Hematopoietic multipotent progenitor cell treated with erythropoietin and hydrocortisone succinate and interleukin-3 and kit ligand, for 6 days (in vitro differentiated cells): ENCODE measurements around the gene NTM.

Source experiments
- DNase-seq: peaks from one replicate; pipeline ENCODE4 v3.0.0-alpha.2; 2015

NTM gene

GRCh38 chr11:131980888-131981668 lies 610.7 kb downstream of the NTM start:
- no peak for DNase-seq

DNA sequence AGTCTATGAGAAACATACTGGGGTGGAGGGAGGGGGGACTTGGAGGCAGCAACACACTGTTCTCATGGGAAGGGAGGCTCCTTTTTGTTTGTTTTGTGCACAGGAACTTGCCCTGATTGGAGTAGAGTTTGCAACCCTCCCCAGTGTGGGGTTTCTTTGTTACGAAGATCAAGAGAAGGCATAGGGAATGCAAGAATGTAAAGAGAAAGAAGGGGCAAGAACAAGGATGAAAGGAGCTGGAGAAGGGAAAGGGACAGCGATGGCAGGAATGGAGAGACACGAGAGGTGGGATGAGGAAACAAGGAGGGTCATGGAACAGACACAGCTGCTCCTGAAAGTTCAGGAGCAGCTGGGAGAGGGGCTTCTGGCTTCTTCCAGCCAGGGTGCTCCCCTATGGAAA lies 611.7 kb downstream of the NTM start:
- no peak for DNase-seq

DNA sequence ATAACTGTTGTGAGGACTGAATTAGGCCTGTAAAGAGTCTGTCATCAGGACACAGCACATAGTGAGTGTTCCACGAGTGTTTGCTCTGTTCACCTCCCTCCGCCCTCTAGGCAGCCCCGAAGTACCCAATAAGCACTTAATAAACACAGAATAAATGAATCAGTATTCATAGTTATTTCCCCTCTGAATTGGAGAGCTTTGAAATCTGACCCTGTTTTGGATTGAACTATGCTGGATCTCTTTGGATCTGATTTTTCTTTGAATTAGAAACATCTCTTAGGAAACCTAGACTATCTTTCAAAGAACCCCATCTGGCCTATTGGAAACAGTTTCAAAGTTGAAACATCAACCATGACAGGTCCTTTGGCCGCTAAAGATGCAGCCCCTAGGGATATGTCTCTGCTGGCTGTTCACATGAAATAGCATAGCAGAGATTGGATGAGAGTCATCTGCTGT lies 615.5 kb downstream of the NTM start:
- no peak for DNase-seq

GRCh38 chr11:131987703-131988102 lies 617.3 kb downstream of the NTM start:
- DNase-seq = no peak

- no peak for DNase-seq
Observed at GRCh38 chr11:131991606-131992005, 621.2 kb downstream of the NTM start.

- DNase-seq = no peak
Observed at GRCh38 chr11:131993246-131993645, 622.8 kb downstream of the NTM start.

GRCh38 chr11:131998020-131998419 lies 627.6 kb downstream of the NTM start:
- no peak for DNase-seq

- DNase-seq = no peak
Observed at GRCh38 chr11:131999084-131999483, 628.7 kb downstream of the NTM start.

DNA sequence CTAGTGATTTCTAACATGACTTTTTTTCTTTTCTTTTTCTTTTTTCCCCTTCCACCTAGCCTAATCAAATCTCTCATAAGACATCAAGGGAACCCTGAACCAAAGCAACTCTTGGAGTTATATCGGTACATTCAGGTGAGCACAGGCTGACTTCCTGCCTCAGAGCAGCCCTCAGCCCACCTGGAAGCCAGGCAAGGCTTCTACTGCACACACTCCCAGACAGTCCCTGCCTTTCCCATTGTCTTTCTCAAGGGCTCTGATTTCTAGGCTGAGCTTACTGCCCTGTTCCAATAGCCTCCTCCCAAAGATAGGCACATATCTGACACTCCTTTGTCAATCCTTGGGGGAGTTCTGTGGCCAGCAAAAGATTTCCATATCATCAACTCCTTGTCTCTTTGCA lies 629.5 kb downstream of the NTM start:
- no peak for DNase-seq

DNA sequence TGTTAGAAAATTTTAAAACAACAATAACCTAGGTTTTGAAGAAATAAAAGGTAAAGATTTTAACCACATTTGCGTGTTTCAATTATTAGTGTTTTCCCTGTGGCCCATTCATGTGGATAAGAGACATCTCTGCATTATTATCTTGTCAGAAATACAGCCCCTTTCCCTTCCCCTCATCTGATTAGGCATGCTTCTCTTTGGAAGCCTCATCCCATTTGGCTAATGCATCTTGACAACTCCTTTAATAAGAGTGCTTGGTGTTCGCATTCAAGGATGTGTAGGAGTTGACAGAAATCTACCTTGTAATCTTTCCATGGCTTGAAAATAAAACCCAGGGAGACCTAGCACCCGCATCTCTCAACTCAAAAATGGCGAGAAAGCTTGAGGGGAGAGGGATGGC lies 635.5 kb downstream of the NTM start:
- DNase-seq = no peak

- no peak for DNase-seq
Observed at GRCh38 chr11:132006884-132007580, 636.6 kb downstream of the NTM start.

GRCh38 chr11:132008226-132008625 lies 637.8 kb downstream of the NTM start:
- no peak for DNase-seq

DNA sequence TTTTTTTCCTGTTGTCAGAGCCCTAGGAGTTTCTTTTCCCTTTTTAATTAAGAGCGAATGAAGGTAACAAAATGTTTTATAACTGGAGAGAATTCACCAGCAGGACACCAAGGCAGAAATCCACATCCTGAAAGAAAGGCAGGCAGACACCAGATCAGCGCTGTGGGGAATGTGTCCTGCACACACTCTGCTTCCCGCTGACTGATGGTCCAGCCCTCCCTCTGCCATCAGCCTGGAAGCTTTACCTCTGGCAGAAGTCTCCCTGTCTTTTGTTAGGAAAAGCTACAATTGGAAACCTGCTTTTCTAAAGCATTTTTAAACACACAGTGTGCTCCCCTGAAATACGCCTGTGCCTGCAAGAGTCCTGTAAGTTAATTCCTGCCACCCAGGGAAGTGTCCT lies 638.5 kb downstream of the NTM start:
- no peak for DNase-seq

DNA sequence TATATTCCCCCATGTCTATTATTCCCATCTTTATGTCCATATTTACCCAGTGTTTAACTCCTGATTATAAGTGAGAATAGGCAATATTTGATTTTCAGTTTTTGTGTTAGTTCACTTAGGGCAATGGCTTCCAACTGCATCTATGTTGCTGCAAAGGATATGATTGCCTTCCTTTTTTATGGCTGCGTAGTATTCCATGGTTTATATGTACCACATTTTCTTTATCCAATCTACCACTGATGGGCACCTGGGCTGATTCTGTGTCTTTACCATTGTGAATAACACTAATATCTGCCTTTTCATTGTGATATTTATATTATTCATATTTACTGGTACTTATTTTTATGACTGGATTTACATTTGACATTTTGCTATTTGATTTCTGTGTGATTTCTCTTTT lies 649.6 kb downstream of the NTM start:
- no peak for DNase-seq

- DNase-seq = no peak
Observed at GRCh38 chr11:132022285-132022684, 651.9 kb downstream of the NTM start.

GRCh38 chr11:132022733-132023478 lies 652.5 kb downstream of the NTM start:
- no peak for DNase-seq

DNA sequence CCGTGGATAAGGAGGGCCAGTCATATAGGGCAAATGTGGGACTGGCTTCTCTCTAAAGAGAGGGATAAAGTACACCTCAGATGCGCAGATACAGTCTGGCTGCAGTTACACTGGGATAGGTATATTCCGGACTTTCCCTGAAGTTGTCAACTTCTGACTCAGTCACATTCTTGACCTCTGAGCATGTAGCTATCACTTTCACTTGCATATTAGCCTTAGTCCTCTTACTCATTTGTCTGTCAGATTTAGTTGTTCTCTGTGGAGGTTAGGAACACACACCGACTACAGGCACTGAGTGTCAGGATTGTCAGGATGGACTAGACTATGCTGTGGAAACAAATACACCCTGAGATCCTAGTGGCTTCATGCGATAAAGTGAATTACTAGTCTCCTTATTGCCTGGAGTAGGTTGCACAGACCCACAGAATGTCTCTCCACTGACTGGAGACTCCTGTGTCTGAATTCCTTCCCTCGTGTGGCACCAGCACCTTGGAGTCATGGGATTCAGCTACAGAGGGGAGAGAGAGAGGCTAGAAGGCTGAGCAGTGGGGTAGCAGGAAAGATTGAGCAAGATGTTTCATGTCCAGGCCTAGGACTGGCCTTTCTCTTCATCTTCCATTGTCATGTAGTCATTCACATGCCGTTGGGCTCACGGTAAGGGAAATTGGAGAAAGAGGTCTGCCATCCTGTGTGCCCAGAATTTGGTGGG lies 654.3 kb downstream of the NTM start:
- no peak for DNase-seq

GRCh38 chr11:132026746-132027145 lies 656.3 kb downstream of the NTM start:
- DNase-seq = no peak

DNA sequence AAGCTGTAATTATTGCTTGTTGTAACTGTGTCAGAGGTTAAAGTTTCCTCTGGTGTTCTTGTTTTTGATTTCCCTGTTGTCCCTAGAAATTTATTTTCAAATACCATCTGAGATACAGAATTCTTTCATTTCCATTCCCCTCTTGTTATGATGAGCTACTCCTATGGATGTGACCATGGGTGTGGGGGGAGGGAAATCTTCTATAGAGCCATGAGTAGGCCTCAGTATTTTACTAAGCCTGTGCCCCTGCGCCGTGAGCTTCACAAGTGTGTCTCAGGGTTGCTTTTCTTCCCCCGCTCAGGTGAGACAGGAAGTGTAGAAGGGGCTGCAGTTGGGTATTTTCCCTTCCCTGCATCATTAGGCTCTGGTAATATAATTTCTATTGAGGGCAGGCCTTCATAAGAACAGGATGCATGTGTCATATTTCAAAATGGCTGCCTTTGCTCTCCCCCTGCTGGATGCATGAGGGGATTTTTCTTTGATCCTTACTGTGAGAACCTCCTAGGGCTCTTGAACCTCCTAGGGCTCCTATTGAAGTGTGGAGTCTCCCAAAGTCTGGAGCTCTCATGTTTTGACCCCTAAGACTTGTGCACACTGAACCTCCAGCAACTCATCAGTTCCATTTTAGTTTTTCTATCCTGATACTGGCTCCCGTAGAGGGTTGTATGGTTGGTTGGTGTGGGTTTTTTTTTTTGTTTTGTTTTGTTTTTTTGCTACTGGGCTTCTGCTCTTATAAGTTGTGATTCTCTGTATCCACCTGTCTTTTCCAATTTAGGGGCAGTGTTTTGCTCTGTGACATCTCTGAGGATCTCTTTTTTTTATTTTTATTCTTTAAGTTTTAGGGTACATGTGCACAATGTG lies 658.2 kb downstream of the NTM start:
- peak; percentile 75 for DNase-seq

DNA sequence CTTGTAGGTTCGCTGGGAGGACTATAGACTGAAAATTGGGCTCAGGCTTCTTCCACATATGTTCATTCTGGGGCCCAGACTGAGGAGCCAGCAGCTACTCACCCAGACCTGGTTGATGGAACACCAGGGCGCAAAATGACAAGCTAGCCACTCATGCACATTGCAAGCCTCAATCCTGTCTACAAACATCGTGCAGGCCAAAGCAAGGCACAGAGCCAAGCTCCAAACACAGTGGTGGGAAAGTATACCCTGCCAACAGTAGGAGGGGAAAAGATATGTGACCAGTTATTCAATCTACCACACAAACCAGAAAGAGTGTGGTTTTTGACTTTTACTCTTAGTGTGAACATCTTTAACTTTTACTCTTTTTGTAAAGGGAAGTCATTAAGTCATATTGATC lies 660.5 kb downstream of the NTM start:
- no peak for DNase-seq

GRCh38 chr11:132032555-132032954 lies 662.1 kb downstream of the NTM start:
- DNase-seq = no peak

DNA sequence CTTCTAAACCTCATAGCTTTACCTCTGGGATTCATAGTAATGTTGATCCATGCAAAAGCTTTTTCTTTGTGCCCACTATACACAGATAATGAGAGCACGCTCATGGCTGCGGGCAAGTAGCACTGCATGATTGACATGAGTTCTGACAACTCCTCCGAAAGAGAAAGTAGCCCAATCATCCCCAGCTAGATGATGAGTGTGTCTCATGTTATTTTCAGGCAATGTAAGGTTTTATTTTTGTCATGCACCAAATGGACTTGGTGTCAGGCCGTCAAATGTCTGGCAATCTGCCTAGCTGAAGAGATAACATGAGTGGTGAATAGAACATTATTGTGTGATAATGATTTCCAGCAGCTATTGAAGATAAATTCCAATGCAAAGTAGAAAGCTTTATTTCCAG lies 662.6 kb downstream of the NTM start:
- no peak for DNase-seq
